Sigmoid colon (tissue), 7 donors: Measurements from ENCODE around the gene NEK6. TPM values are rescaled to one million over a fixed set of nuclear protein-coding genes. Genes with fewer than 3 reads are reported as not detected.
"Not testable (repeated sequence)": the region's sequence is repeated elsewhere in the genome, so short reads cannot be mapped to it uniquely, and the experiment has no call there.

Source experiments
- DNase-seq: peaks from one replicate; pipeline ENCODE4 v3.0.0-alpha.2; 2019
- H3K27ac ChIP-seq, 4 donors: fragments of 200-600 bp; sonication (generic); one replicate each; pipeline ENCODE4 v1.5.1; 2016 to 2019; ENCODE audit warnings: mild to moderate bottlenecking in 1 of 4
- H3K27me3 ChIP-seq, 3 donors: fragments of 200-600 bp; sonication (generic); one replicate each; pipeline ENCODE4 v1.5.1; 2019; ENCODE audit warnings: mild to moderate bottlenecking in 1 of 3
- H3K36me3 ChIP-seq, 4 donors: fragments of 200-600 bp; sonication (generic); one replicate each; pipeline ENCODE4 v1.5.1; 2016 to 2019
- H3K4me1 ChIP-seq, 4 donors: fragments of 200-600 bp; sonication (generic); one replicate each; pipeline ENCODE4 v1.5.1; 2017 to 2019
- H3K4me3 ChIP-seq, 4 donors: fragments of 200-600 bp; sonication (generic); one replicate each; pipeline ENCODE4 v1.5.1; 2017 to 2019; ENCODE audit warnings: mild to moderate bottlenecking in 2 of 4, moderate library complexity in 1 of 4
- H3K9me3 ChIP-seq, 4 donors: fragments of 200-600 bp in 3 of 4; sonication (generic) in 3 of 4; one replicate each; pipeline versions ENCODE4 v1.5.1 to v1.6.1; 2013 to 2019
- EP300 ChIP-seq, 4 donors: sonication (generic); formaldehyde crosslinking; IDR thresholded peaks; one replicate each; pipeline ENCODE4 v1.6.1; 2017; ENCODE audit warnings: antibody characterized with exemption in 4 of 4
- POLR2A ChIP-seq, 2 donors: fragments of 450-650 bp; IDR thresholded peaks; one replicate each; pipeline ENCODE4 v1.6.1; 2016; ENCODE audit warnings: antibody characterized with exemption in 2 of 2, mild to moderate bottlenecking in 2 of 2, moderate library complexity in 2 of 2
- POLR2AphosphoS5 ChIP-seq, 4 donors: sonication (generic); formaldehyde crosslinking; IDR thresholded peaks; one replicate each; pipeline ENCODE4 v1.6.1; 2017; ENCODE audit warnings: antibody characterized with exemption in 4 of 4
- WGBS, 2 donors: extraction: QIAGEN DNeasy Blood & Tissue Kit; methylation state at CpG; one replicate each; pipeline ENCODE4 v1.1.7; 2013; 5-methylcytosine and 5-hydroxymethylcytosine counted together
- intact Hi-C: fragments of 100-400 bp; cut with DNase I; formaldehyde crosslinking; loops from one replicate; pipeline ENCODE4 v1.15.1; 2023
- polyA plus RNA-seq, 3 donors: library from polyadenylated mRNA; stranded (reverse); fragments of 200-250 nt; gene quantifications; one replicate each; pipeline ENCODE4 v1.2.3, GENCODE V29; 2013
- total RNA-seq, 4 donors: library from RNA; depleted of rRNA; stranded (reverse); fragments of >200 nt; gene quantifications; one replicate each; pipeline ENCODE4 v1.1.0, GENCODE V29; 2016
- TF ChIP-seq, protein P1 (sequence below), 4 experiments: fragments of 450-650 bp in 3 of 4; fragments of 200-600 bp in 1 of 4; IDR thresholded peaks; one replicate each; pipeline ENCODE4 v1.5.1; 2016 to 2019; ENCODE audit warnings: antibody characterized with exemption in 4 of 4, mild to moderate bottlenecking in 3 of 4, moderate library complexity in 2 of 4
- donor health status: healthy with polysubstance abuse.
- donor health status: Bipolar disorder and iron deficiency.
- donor health status: healthy.

NEK6 gene
- total and polyA plus RNA-seq, 7 donors, result 8.2 to 36.2 (median 18.7) TPM

DNA sequence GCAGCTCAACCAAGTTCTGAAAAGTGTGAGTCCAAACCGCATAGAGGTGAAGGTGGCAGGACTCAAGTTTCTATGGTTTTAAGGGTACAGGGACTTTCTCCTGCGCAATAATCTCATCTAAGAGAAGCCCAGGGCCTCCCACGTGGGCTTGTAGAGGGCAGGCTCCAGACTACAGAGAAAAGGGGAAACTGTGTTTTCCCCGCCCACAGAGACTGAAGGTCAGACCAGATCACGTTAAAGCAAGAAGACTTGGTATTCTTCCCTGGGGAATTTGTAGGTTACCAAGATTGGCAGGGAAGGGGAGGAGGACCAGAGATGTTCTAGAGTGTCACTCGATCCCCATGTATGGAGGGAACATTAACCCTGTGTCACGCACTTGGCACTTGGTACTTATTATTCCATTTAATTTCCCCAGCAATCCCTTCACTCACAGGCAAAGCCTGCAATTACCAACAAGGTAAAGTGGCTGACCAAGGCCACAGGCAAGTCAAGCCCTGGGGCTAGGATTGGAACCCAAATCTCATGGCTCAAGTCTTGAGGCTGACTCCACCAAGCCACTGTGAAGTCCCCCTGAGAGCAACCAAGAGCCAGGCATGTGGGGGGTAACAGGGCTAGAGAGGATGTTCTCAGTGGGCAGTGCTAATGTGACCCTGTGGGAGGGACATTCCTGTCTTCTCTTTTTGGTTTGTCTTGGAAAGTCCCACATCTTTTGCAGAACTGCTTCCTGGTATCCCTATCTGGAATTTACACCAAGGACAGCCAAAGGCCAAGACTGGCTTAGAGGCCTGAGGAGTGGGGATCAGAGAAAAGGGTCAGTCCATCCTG, 18.3 kb upstream of the NEK6 start:
- Histone ChIP-seq H3K4me3 (no peak overlapping the region), H3K4me1 (peaks cover 0 to 9% (median 0%) of the 10 kb centered on the region in 4 donors), H3K27ac (no peak overlapping the region), H3K36me3 (no peaks in the 10 kb centered on the region), H3K9me3 (peaks cover 0 to 3% (median 0%) of the 10 kb centered on the region in 4 donors), H3K27me3 (no peaks in the 10 kb centered on the region)
- intact Hi-C loops, result no loop called here
- 55 to 70% methylated on average over 7 of the region's 7 CpGs for WGBS, 2 donors
- TF ChIP-seq EP300 (IDR thresholded peaks at IDR 0.05), result no peak
- peak; percentile 64 for DNase-seq

DNA sequence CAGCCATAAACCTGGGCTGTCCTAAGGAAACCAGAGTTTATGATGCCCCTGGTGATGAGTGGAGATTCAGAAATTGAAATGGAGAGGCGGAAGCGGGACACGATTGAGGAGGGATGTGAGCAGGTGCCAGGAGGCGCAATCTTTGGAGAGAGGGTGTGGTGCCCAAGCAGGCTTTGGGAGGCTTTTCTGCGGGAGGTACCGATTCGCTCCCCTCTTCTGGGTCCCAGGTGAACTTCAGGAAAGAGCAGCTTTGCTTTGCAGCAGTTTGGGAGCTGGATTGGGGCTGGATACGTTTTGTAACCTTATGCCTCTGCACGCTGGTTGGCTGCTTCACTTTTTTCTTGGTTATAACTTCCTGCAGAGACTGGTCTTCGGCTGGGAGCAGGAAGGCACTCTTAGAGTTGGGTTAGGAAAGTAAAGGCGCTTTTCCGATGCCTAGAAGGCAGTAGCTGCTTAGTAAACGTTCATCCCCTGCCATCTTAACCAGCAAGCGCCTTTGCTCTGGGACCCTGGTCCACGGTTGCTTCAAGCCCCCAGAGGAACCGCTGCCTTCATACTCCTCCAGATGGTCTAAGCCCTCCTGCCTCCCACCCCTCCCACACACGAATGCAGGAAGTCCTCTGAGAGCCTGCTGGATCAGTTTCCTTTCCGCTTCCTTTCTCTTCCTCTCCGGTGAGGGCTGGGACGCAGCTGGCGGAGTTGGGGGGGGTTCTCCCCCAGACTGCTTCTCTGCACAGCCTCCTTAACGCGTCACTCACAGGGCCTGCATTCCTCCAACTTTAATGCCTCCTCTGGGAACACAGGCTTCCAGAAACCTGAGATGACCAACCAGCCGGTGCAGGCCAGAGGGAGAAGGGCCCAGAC, 15.2 kb upstream of the NEK6 start:
- Histone ChIP-seq H3K27me3 (no peaks in the 10 kb centered on the region), H3K9me3 (no peaks in the 10 kb centered on the region), H3K27ac (peak overlapping the region in 3 of 4 donors; percentile 1 to 21 (median 17)), H3K4me3 (peak overlapping the region in 3 of 4 donors; percentile 7 to 27 (median 13)), H3K4me1 (peaks cover 0 to 9% (median 0%) of the 10 kb centered on the region in 4 donors), H3K36me3 (no peaks in the 10 kb centered on the region)
- DNase-seq, result peak; percentile 74
- intact Hi-C loops, result no loop called here
- no peak for TF ChIP-seq EP300 (IDR thresholded peaks at IDR 0.05)
- TF ChIP-seq, protein P1, sequence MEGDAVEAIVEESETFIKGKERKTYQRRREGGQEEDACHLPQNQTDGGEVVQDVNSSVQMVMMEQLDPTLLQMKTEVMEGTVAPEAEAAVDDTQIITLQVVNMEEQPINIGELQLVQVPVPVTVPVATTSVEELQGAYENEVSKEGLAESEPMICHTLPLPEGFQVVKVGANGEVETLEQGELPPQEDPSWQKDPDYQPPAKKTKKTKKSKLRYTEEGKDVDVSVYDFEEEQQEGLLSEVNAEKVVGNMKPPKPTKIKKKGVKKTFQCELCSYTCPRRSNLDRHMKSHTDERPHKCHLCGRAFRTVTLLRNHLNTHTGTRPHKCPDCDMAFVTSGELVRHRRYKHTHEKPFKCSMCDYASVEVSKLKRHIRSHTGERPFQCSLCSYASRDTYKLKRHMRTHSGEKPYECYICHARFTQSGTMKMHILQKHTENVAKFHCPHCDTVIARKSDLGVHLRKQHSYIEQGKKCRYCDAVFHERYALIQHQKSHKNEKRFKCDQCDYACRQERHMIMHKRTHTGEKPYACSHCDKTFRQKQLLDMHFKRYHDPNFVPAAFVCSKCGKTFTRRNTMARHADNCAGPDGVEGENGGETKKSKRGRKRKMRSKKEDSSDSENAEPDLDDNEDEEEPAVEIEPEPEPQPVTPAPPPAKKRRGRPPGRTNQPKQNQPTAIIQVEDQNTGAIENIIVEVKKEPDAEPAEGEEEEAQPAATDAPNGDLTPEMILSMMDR (IDR thresholded peaks at IDR 0.05), result no peak
- TF ChIP-seq POLR2A (IDR thresholded peaks at IDR 0.05), result no peak
- 7 to 21% methylated on average over 24 of the region's 24 CpGs for WGBS, 2 donors

DNA sequence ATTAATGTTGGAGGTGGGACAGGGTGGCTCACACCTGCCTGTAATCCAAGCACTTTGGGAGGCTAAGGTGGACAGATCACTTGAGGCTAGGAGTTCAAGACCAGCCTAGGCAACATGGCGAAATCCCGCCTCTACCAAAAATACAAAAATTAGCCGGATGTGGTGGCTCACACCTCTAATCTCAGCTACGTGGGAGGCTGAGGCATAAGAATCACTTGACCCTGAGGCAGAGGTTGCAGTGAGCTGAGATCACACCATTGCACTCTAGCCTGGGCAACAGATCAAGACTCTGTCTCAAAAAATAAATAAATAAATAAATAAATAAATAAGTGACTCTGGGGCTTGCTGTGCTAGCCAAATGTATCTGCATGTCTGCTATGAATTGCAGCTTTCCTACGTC, 10.4 kb upstream of the NEK6 start:
- H3K4me3 ChIP-seq, intact Hi-C loops: not testable (repeated sequence)
- WGBS, 2 donors, result 94 to 95% methylated on average over 5 of the region's 5 CpGs

DNA sequence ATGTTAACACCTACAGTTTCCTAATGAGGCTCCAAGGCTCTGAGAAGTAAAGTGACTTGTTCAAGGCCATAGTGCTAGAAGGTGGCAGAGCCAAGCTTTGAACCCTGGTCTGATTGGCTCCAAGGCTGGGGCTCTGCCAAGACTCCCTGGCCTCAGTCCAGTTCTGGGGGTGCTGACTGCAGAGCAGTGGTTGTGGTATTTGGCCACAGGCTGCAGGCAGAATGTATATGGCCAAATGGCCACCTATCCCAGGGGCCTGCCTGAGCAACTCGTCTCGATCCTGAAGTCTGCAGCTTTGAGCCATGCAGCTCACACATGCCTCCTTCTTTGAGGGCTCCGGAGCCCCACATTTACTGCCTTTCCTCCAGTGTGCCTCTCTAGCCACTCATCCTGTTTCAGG, 9.7 kb upstream of the NEK6 start:
- DNase-seq, result peak; percentile 56
- intact Hi-C loops, result no loop called here
- no peaks in the 10 kb centered on the region for H3K4me1 ChIP-seq

More for the DNA sequence above, 10.4 kb upstream of the NEK6 start:
- H3K27ac ChIP-seq, H3K36me3 ChIP-seq, H3K9me3 ChIP-seq, H3K27me3 ChIP-seq, H3K4me1 ChIP-seq: not testable (repeated sequence)
- peak; percentile 8 for DNase-seq

DNA sequence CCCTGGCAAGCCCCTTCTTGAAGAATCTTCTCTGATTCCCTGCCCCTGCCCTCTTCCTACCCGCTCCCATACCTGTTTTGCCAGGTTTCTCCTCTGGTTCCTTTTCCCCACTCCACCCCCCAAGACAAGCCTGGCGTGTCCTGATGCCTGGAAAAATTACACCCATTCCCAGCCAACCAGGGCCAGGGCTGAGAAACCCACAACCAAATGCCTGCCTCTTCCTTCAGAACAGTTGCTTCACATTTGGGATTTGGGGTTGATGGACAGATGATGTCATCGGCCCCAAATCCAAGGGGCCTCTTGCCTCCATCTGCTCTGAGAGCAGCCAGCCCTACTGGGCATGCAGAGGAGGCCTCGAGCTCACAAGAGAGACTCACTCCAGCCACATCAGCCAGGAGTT, 8.8 kb upstream of the NEK6 start:
- Histone ChIP-seq H3K9me3 (no peaks in the 10 kb centered on the region), H3K27me3 (no peaks in the 10 kb centered on the region), H3K36me3 (no peaks in the 10 kb centered on the region), H3K27ac (no peak overlapping the region), H3K4me1 (no peaks in the 10 kb centered on the region), H3K4me3 (no peak overlapping the region)
- DNase-seq, result peak; percentile 24
- no peak for TF ChIP-seq POLR2A (IDR thresholded peaks at IDR 0.05)
- TF ChIP-seq, protein P1 (IDR thresholded peaks at IDR 0.05), result no peak
- no peak for TF ChIP-seq POLR2AphosphoS5 (IDR thresholded peaks at IDR 0.05)
- TF ChIP-seq EP300 (IDR thresholded peaks at IDR 0.05), result no peak
- WGBS, 2 donors, result 81 to 89% methylated on average over 4 of the region's 4 CpGs
- intact Hi-C loops, result no loop called here

More for the DNA sequence above, 9.7 kb upstream of the NEK6 start:
- WGBS, 2 donors, result 83 to 95% methylated on average over 3 of the region's 3 CpGs
- no peaks in the 10 kb centered on the region for H3K36me3 ChIP-seq
- H3K9me3 ChIP-seq, result no peaks in the 10 kb centered on the region
- TF ChIP-seq, protein P1 (IDR thresholded peaks at IDR 0.05), result no peak
- TF ChIP-seq EP300 (IDR thresholded peaks at IDR 0.05) (no peak), POLR2AphosphoS5 (IDR thresholded peaks at IDR 0.05) (no peak), POLR2A (IDR thresholded peaks at IDR 0.05) (no peak)
- H3K4me3 ChIP-seq, result no peak overlapping the region
- H3K27ac ChIP-seq, result no peak overlapping the region
- no peaks in the 10 kb centered on the region for H3K27me3 ChIP-seq
